22Rv1 (cell line): ENCODE measurements around the gene GSX2.

Experiments
- CTCF ChIP-seq: fragments of 450-650 bp; IDR thresholded peaks from 2 replicates; pipeline ENCODE4 v1.5.1; 2017; ENCODE audit warnings: mild to moderate bottlenecking
- ZFX ChIP-seq: fragments of 450-650 bp; IDR thresholded peaks from 2 replicates; pipeline ENCODE4 v1.6.1; 2017; ENCODE audit warnings: antibody characterized with exemption, borderline replicate concordance

- TF ChIP-seq CTCF (no peak), ZFX (no peak)
These were observed 43.6 kb upstream of the GSX2 start for GRCh38 chr4:54056360-54056759.
